Left lung (tissue), 10 donors: ENCODE results near the gene MICALL2. TPM values are rescaled to one million over a fixed set of nuclear protein-coding genes. Genes with fewer than 3 reads are reported as not detected.

Source experiments
- ATAC-seq: fragments of 200-7000 bp; cut with Tn5 transposase; one replicate; pipeline ENCODE4 v1.9.1; 2020; ENCODE audit warnings: moderate library complexity
- DNase-seq, 4 donors: peaks; one replicate each; pipeline ENCODE4 v3.0.0-alpha.2; 2013 to 2020
- H3K27ac ChIP-seq, 2 donors: fragments of 200-600 bp; sonication (generic) in 1 of 2; one replicate each; pipeline versions ENCODE4 v1.5.0 to v1.8.0; 2020 to 2021
- H3K27me3 ChIP-seq, 2 donors: fragments of 200-600 bp; sonication (generic) in 1 of 2; one replicate each; pipeline versions ENCODE4 v1.5.0 to v1.8.0; 2020 to 2021
- H3K36me3 ChIP-seq, 2 donors: fragments of 200-600 bp; sonication (generic) in 1 of 2; one replicate each; pipeline versions ENCODE4 v1.5.0 to v1.8.0; 2020 to 2021
- H3K4me1 ChIP-seq, 2 donors: fragments of 200-600 bp; one replicate each; pipeline ENCODE4 v1.8.0; 2021
- H3K4me3 ChIP-seq, 2 donors: fragments of 200-600 bp; sonication (generic) in 1 of 2; one replicate each; pipeline versions ENCODE4 v1.5.0 to v1.8.0; 2020 to 2021; ENCODE audit warnings: mild to moderate bottlenecking in 1 of 2
- H3K9me3 ChIP-seq, 2 donors: fragments of 200-600 bp; sonication (generic) in 1 of 2; one replicate each; pipeline versions ENCODE4 v1.5.0 to v1.8.0; 2020 to 2021
- CTCF ChIP-seq, 2 donors: fragments of 200-600 bp; sonication (generic) in 1 of 2; IDR thresholded peaks; one replicate each; pipeline versions ENCODE4 v1.5.0 to v1.8.0; 2021; ENCODE audit warnings: antibody characterized with exemption in 2 of 2
- intact Hi-C, 2 donors: fragments of 100-400 bp; cut with DNase I; formaldehyde crosslinking; loops; one replicate each; pipeline versions ENCODE4 v1.11.2 to v1.14.2; 2022
- polyA plus RNA-seq, 6 donors: library from polyadenylated mRNA; unstranded; fragments of 120-200 nt; gene quantifications; one replicate each; pipeline ENCODE4 v1.2.1, GENCODE V29; 2013; ENCODE audit not compliant: insufficient read length in 6 of 6
- total RNA-seq, 2 donors: library from RNA; stranded (reverse); fragmentation: NEBNext Ultra II Directional; extraction: Animal tissue kit (Norgen Biotek cat#: 25700); gene quantifications; one replicate each; pipeline ENCODE4 v1.2.1, GENCODE V29; 2021
- donor health status: DM: no; HTN: yes; CAD: no.
- donor health status: DM: no; HTN: no; CAD: no.

MICALL2 gene
- total and polyA plus RNA-seq, 8 donors, result 7.9 to 40.1 (median 14.8) TPM

GRCh38 chr7:1422512-1423263, 36.6 kb downstream of the MICALL2 start:
- TF ChIP-seq CTCF (IDR thresholded peaks at IDR 0.05), result no peak
- H3K4me3 ChIP-seq, result no peak overlapping the region
- peaks cover 0 to 81% of the 10 kb centered on the region in 2 donors for H3K27me3 ChIP-seq
- no peaks in the 10 kb centered on the region for H3K9me3 ChIP-seq
- H3K36me3 ChIP-seq, result no peaks in the 10 kb centered on the region
- ATAC-seq (no peak), DNase-seq (no peak)
- no peak overlapping the region for H3K27ac ChIP-seq
- intact Hi-C loops, result no loop called here
- H3K4me1 ChIP-seq, result no peaks in the 10 kb centered on the region

GRCh38 chr7:1421946-1422345, 37.3 kb downstream of the MICALL2 start:
- H3K27ac ChIP-seq, result no peak overlapping the region
- no peaks in the 10 kb centered on the region for H3K4me1 ChIP-seq
- intact Hi-C loops, result no loop called here
- TF ChIP-seq CTCF (IDR thresholded peaks at IDR 0.05), result no peak
- ATAC-seq (no peak), DNase-seq (no peak)
- H3K27me3 ChIP-seq, result peaks cover 0 to 81% of the 10 kb centered on the region in 2 donors
- H3K36me3 ChIP-seq, result no peaks in the 10 kb centered on the region
- H3K4me3 ChIP-seq, result no peak overlapping the region
- H3K9me3 ChIP-seq, result no peaks in the 10 kb centered on the region

GRCh38 chr7:1421020-1421790, 38.1 kb downstream of the MICALL2 start:
- Histone ChIP-seq H3K9me3 (no peaks in the 10 kb centered on the region), H3K4me3 (no peak overlapping the region), H3K27ac (no peak overlapping the region), H3K4me1 (no peaks in the 10 kb centered on the region), H3K36me3 (no peaks in the 10 kb centered on the region), H3K27me3 (peaks cover 0 to 74% of the 10 kb centered on the region in 2 donors)
- DNase-seq (no peak), ATAC-seq (no peak)
- intact Hi-C loops, result no loop called here
- no peak for TF ChIP-seq CTCF (IDR thresholded peaks at IDR 0.05)

- no peak for ATAC-seq
- Histone ChIP-seq H3K4me3 (no peak overlapping the region), H3K36me3 (no peaks in the 10 kb centered on the region), H3K9me3 (no peaks in the 10 kb centered on the region), H3K27me3 (peaks cover 0 to 66% of the 10 kb centered on the region in 2 donors), H3K4me1 (no peaks in the 10 kb centered on the region), H3K27ac (no peak overlapping the region)
- intact Hi-C loops, result no loop called here
- TF ChIP-seq CTCF (IDR thresholded peaks at IDR 0.05), result no peak
- no peak for DNase-seq
Measured at GRCh38 chr7:1419688-1420087, 39.6 kb downstream of the MICALL2 start.

GRCh38 chr7:1419310-1419634, 40.0 kb downstream of the MICALL2 start:
- Histone ChIP-seq H3K4me3 (no peak overlapping the region), H3K27me3 (peaks cover 0 to 65% of the 10 kb centered on the region in 2 donors), H3K9me3 (no peaks in the 10 kb centered on the region), H3K4me1 (no peaks in the 10 kb centered on the region), H3K36me3 (no peaks in the 10 kb centered on the region), H3K27ac (no peak overlapping the region)
- ATAC-seq (no peak), DNase-seq (no peak)
- TF ChIP-seq CTCF (IDR thresholded peaks at IDR 0.05), result no peak
- intact Hi-C loops, result no loop called here
